Activated CD8-positive, alpha-beta memory T cell treated with anti-CD3 and anti-CD28 coated beads, Interleukin-2, amount 50 U/mL, for 4 hours (primary cell): ENCODE data around the gene CNTN4.

Experiments used
- DNase-seq: peaks from one replicate; pipeline ENCODE4 v3.0.0-alpha.2; 2020

The CNTN4 gene

DNA sequence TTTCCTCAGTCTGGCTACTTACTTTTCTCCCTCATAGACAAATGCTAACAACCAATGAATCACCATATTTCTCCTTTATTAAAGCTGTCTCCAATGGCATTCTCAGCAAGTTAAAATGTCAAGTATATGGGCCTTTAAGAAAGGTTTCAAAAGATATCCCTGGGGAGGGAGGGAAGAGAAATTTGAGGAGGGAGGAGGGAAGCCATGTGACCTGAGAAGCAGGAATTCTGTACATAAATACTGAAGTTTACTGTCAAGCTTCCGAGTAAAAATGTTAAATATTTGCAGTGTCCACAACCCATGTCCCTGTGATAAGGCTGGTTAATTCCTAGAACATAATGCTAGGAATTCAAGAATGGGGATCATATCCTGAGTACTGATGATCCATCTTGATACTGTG is 175.9 kb downstream of the CNTN4 start:
- no peak for DNase-seq

DNA sequence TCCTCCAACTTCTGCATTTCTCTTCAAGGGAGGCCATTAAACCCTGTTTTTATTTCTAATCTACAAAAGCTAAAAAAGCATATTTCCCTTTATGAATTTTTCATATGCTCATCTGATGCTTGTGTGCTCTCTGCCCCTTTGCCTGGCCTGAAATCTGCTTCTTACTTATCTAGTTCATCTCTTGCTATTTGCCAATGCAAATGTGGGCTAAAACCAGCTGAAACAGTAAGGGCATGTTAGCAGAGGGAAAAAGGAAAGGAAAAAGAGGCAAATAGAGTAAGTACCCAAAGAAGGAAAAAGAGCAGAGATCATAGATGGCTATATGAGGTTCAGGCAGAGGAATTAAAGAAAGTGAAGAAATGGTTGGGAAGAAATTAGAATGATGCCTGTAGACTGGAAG is 185.2 kb downstream of the CNTN4 start:
- no peak for DNase-seq

DNA sequence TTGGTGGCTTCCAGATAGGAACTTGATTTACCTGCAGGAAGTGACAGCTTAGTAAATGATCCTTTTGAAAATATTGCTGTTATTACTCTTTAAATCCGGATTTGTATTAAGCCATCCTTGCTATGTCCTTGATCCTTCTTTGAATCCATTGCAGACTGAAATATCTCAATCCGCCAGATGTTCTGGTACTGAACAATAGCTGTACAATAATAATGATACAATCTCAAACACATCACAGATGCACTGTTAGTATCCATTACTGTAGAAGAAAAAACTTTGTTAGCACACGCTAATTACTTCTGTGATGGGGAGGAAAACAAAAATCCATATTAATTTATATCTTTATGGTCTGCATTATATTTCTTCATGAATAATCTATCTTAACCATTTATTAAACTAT is 202.3 kb downstream of the CNTN4 start:
- DNase-seq, result no peak

DNA sequence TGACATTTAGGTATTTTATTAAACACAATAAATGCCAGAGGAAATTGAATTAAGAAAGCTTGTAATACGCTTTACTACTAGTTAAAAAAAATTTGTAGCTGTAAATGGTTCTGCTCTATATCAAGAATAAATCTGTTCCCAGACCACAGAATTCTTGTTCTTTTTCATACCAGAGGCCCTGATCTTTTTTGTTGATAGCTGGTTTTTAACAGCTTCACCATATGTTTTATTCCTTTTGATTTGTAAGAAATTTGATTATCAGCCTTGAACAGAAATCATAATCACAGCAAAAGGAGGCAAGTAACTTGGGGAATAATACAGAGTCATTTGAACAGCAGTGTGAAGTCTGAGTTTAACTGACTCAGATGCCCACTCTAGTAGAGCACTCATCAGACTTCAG is 202.7 kb downstream of the CNTN4 start:
- no peak for DNase-seq

DNA sequence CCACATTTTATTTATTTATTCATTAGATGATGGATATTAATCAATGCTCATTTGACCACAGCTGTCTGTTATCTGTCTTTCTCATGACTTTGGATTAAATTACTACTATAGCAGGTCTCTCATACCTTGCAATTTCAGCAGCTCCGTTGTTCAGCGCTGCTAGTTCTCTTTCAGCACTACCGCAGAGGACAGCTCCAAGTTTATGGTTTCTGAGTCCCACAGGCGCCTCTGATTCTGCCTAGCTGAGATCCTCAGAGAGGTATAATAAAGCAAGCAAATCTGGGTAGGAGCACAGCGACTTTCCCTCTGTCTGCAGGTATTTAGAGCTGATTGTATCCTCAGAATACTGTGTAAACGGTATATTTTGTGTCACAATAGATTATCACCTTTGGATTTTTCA is 204.9 kb downstream of the CNTN4 start:
- no peak for DNase-seq

DNA sequence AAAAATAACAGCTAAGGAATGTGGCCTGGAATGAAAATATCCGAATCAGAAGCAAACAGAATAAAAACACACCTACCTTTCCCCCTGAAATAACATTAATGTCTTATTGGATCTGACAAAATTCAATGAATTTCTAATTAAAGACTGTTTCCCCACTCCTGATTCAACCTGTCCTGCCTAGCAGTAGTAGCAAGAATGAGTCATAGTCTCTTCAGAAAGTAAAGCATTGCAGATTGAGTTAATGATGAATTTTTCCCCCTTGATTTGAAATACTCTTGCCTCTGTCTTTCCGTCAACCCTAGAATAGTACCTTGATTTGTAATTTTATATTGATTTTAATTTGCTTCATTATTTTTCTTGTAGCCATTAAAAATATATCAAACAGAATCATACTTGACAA is 212.4 kb downstream of the CNTN4 start:
- no peak for DNase-seq

DNA sequence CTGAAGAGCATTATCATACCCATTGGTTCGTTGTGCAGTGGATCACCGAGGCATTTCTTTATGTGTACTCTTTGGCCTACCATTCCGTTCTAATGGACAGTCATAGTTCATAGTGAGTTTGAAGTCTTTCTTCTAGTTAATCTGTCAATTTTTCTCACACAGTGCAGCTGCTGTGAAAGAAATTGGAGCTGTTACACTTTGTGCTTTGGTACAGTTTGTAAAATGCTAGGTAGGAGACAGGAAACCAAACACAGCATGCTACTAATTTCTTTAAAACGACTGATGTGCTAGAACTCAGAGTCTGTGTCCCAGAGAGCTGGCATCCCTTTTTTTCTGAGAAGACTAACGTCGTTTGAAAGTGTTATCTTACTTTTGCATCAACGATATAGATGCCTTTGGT is 218.9 kb downstream of the CNTN4 start:
- no peak for DNase-seq

DNA sequence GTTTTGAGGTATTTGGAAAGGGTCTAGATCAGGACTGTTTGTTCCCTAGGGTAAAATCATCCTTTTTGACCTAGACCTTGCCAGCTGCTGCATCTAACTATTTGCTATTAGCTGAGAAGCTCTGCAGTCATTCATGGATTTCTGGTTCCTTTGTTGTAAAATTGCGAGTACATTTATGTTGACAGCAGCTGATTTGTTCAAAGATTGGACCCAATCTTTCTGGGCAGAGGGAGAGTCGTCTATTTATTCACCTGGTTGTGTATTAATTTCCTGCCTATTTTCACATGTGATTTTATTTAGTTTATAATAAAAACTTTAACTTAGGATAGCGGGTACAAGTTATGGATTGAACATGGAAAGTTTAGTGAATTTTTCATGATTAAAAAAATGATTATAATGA is 236.3 kb downstream of the CNTN4 start:
- DNase-seq, result no peak

DNA sequence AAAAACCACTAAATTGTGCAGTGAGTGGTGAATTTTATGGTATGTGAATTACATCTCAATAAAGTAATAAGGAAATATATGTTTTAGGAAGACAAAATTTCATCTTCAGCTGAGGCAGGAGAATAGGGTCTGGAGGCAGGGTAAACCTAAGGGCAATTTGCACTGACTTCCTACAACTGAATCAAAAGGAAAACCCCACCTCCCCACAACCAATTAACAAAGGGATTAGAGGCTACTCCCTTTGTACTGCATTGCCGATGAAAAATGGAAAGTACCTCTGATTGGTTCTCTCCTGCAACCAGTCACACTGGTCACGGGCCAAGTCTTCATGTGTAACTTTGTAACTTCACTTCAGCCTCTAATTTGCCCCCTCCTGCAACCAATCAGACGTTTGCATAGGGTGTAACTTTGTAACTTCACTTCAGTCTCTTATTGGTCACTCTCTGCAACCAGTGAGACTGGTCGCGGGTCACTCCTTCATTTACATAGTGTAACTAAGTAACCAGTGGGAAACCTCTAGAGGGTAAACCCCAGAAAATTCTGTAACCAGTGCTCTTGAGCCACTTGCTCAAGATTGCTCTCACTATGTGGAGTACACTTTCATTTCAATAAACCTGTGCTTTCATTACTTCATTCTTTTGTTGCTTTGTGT is 244.5 kb downstream of the CNTN4 start:
- DNase-seq, result no peak

DNA sequence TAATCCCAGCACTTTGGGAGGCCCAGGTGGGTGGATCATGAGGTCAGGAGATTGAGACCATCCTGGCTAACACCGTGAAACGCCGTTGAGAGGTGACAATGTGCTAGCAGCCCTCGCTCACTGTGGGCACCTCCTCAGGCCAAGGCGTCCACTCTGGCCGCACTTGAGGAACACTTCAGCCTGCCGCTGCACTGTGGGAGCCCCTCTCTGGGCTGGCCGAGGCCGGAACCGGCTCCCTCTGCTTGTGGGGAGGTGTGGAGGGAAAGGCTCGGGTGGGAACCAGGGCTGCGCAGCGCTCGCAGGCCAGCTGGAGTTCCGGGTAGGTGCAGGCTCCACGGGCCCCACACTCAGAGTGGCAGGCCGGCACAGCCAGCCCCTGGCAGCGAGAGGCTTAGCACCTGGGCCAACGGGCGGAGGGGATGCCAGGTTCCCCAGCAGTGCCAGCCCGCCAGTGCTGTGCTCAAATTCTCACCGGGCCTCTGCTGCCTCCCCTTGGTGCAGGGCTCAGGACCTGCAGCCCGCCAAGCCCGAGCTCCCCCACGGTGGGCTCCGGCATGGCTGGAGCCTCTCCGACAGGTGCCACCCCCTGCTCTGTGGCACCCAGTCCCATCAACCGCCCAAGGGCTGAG is 253.6 kb downstream of the CNTN4 start:
- DNase-seq, result no peak

DNA sequence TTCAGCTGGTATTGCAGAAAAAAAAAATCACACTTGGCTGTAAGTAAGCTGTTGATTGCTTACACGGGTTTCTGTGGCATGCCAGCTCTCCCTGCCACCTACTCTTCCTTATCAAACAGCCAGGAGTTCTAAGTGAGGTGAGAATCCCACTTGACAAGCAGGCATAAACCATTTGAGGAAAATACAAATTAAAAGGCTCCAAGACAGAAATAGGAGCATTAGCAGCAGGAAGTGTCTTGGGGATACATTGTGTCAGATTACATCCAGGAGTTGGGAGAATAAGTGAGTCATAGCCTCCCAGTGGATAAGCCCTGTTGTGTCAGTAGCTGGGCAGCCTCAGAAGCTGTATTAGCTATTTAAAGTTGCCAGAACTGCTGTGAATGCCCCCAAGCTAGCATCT is 256.0 kb downstream of the CNTN4 start:
- no peak for DNase-seq

DNA sequence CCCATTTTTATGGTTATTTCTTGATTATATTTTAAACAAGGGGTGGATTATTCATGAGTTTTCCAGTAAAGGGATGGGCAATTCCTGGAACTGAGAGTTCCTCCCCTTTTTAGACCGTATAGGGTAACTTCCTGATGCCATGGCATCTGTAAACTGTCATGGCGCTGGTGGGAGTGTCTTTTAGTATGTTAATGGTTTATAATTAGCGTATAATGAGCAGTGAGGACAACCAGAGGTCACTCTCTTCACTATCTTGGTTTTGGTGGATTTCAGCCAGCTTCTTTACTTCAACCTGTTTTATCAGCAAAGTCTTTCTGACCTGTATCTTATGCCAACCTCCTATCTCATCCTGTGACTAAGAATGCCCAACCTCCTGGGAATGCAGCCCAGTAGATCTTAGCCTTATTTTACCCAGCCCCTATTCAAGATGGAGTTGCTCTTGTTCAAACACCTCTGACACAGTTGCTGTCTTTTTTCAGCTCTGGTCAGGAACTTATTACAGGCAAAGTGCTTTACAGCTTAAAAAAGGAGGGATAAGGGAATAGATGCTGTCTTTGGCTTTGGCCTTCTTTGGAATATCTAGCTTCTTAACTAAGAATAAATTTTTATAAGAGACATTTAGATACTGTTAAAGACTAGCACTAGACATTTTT is 257.8 kb downstream of the CNTN4 start:
- DNase-seq, result no peak

DNA sequence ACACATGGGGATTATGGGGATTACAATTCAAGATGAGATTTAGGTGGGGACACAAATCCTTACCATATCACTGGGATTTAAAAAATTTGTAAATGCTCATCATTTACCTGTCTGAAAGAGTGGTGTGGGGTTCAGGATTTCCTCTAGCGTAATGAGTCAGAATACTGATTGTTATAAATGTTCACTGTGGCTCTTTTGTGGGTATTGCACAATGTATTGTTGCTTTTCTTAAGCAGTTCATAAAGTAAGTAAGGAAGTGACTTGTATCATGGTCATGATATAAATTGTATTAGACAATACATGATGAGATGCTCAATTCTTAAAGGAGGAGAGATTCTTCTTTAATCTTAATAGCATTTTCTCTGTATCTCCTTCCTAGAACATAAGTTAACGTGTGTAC is 262.1 kb downstream of the CNTN4 start:
- no peak for DNase-seq

DNA sequence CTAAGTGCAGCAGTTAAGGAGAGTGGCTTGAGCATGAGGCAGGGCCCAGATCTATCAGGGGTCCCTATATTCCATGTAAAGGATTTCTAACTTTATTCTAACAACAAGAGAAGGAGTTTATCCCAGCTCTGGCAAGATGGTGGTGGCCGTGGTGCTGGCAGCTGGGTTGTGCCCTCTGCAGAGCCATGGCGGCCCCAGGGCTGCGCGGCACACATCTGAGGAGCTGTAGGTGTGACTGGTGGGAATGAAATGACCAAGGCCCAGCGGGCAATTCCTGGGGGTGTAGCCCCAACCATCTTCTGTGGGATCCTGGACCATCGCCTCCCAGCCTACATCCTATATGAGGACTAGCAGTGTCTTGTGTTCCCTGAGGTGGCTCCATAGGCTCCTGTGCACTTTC is 263.5 kb downstream of the CNTN4 start:
- DNase-seq, result no peak

DNA sequence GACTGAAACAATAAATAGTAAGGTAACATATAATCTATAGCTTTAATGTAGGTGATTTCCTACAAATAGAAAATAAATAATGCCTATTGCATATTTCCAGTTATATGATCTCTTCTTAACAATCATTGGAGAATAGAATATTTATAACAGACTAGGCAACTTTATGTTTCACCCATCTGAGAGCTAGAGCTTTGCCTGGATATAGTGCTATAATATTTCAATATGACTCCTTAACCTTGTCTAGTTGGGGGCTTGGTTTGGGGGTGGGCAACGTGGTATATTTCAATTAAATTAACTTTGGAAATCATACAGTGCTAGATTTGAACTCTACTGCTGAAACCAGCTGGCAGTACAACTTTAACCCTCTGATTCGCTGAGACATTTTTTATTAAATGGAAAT is 265.2 kb downstream of the CNTN4 start:
- DNase-seq, result no peak

DNA sequence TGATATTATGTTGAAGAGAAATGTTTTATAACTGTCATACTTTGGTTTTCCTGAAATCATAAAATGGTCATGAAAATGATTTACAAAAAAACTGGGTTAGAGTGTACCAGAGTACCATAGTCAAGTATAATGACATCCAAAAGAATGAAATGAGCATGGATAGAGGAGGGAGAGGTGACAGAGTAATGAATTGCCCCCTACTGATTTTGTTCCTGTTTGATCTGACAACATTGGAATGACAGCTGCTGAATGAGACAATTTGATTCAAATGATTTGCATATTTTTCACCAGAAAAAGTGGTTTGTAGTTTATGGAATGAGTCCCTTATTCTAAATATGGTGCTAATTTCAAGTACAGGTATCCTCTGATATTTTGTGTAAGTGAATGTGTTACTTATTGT is 271.7 kb downstream of the CNTN4 start:
- no peak for DNase-seq

DNA sequence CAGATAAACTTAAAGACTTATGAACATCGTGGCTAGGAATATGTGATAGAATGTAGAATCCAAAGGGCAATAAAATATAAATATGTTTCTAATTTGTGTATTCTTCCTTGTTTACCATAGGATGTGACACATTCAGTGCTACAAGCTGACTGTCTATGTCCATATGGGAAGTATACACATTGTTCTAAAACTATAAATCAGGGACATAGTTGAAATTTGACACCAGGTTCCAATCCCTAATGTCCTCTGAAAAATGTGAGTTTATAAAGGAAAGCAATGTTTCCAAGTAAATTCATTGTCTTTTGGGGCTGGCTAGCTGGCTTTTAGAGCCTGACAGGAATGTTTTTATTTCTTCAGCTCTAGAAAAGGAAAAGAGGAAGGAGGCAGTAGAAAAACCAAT is 273.6 kb downstream of the CNTN4 start:
- no peak for DNase-seq

DNA sequence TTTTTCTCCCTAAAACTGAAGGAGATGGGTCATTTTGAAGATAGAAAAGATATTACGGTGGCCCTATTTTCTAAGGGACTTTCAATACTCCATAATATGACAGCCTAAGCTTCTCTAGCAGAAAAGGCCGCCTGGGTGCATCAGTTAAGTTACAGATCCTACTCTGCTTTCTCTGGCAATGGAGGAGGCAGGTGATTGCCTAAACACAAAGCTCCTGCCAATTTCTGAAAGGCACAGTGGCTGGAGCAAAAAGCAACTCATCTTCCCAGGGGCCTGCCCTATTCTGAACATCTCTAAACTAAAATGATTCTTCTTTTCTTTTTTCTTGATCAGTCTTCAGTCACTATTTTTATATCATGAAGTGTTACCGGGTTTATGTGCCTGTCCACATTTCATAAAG is 276.7 kb downstream of the CNTN4 start:
- DNase-seq, result no peak

DNA sequence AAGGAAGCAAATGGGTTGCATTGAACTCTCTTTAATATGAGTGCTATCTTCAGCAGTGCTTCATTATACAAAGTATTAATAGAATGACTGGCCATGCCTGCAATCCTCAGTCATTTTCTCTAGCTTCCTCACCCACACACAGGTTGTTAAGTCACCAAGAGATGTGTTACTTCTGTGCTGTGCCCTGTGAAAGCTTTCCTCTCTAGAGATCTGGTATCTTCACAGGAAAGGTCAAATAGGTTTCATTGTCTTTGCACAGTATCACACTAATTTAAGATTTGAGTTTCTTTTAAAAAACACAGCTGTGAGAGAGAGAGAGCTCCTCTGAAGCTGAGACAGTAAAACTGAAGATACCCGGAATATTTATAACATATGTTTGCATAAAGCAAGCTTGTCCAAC is 278.6 kb downstream of the CNTN4 start:
- DNase-seq, result no peak

DNA sequence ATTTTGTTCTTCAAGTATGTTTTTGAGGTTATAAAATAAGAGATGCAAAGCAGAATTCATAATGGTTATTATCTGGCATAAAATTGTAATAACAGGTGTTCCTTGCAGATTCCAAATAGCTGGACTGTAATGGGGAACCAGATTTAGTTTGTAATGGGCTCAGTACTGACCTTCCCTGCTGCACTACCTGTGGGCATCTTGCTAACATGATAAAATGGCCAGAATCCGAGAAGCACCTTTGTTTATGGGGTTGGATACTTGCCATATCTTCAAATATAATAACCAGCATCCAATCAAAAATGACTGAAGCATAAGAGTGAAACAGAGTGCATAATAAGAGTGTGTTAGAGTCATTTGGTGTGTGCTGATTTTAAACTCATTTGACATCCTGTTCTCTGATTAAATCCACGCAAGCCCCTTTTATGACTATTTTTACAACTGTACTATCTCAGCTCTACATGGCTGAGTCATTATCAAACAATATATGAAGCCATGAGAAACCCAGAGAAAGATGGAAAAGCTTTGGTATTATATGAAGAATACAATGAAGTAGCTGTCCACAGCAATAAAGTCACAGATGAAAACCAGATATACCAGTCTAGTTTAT is 292.4 kb downstream of the CNTN4 start:
- DNase-seq, result no peak

DNA sequence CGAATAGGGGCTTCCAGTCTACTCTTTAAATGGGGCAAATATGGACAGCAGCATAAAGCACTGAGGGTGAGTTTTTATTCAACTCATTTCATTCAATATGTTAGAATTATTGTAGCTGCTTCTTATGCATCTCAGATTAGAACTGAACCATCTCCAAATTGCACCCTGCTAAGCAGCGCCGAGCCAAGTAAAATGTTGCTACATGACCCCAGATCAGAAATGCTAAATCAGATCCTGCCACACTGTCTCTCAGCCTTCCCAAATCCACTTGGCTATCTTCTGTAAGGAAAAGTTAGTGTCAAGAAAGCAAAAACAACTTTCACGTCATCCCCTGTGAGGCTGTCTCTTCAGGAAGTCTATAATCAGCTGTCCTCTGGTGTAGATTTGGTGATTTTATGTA is 293.2 kb downstream of the CNTN4 start:
- DNase-seq, result no peak

DNA sequence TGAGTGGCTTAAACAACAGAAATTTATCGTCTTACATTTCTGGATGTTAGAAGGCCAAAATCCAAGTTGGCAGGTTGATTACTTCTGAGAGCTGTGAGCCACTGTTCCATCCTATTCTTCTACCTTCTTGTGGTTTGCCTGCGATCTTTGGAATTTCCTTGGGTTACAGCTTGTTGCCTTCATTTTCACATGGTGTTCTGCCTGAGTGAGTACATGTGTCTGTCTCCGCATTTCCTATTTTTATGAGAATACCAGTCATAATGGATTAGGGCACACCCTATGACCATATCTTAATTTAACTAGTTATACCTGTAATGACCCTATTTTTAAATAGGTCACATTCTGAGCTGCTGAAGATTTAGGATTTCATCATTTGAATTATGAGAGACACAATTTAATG is 294.3 kb downstream of the CNTN4 start:
- DNase-seq, result no peak

DNA sequence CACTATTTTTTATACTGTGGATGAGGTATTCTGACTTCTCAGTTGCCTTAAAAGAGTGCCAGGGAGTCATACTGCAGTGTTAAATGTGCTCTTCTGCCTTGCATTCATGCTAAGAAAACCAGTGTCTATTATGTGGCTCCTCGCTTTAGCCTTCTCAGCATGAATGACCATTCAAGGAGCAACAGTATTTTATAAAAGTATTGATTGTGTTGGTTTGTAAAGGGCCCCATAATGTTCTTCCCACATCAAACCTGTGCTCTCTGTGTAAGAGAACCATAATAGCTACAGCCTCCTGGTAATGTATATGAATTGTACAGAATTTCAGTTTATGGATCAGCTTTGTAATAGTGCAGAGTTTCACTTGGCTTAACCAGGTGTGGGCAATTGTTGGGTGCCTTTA is 316.4 kb downstream of the CNTN4 start:
- DNase-seq, result no peak

DNA sequence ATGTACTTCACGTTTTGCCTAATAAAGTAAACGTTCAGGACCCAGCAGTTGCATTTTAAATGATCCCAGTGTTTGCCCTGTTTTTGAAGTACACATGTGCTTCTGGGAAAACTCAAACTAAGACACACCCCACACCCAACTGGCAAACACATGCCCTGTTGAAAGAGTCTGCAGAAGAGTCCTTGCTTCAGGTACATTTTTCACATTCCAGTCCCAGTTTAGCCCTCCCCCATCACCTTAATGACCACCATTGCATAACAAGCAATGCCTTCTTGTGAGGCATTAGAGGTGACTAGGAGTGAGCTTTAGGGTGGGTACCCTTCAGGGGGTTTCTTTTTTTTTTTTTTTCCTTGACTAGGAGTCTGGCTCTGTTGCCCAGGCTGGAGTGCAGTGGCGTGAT is 322.3 kb downstream of the CNTN4 start:
- DNase-seq, result no peak
